Epithelial cell of proximal tubule (primary cell): ENCODE data around the gene EARS2. TPM values are rescaled to one million over a fixed set of nuclear protein-coding genes. Genes with fewer than 3 reads are reported as not detected.

ENCODE experiments used
- DNase-seq: peaks from one replicate; pipeline ENCODE4 v3.0.0-alpha.2; 2011; ENCODE audit warnings: low read depth
- H3K4me3 ChIP-seq: 2 replicates; pipeline ENCODE4 v1.5.1; 2011; ENCODE audit warnings: low read depth, mild to moderate bottlenecking, low read length
- CTCF ChIP-seq: conservative IDR thresholded peaks from 2 replicates; pipeline ENCODE4 v1.5.1; 2012; ENCODE audit warnings: low read depth, mild to moderate bottlenecking, low read length
- total RNA-seq: library from RNA; depleted of rRNA; stranded (reverse); fragments of >200 nt; gene quantifications from 2 replicates; pipeline ENCODE4 v1.2.3, GENCODE V29; 2015

The EARS2 gene
- total RNA-seq, 1 donor from 2014 or later: 39.7 TPM

- no peak for TF ChIP-seq CTCF
- no peak overlapping the region for H3K4me3 ChIP-seq
- no peak for DNase-seq
Observed at GRCh38 chr16:23566724-23567123, 9.6 kb upstream of the EARS2 start.

GRCh38 chr16:23564575-23565363 lies 7.6 kb upstream of the EARS2 start:
- no peak overlapping the region for H3K4me3 ChIP-seq
- DNase-seq: no peak
- TF ChIP-seq CTCF: no peak

- no peak overlapping the region for H3K4me3 ChIP-seq
- no peak for TF ChIP-seq CTCF
- no peak for DNase-seq
Observed at GRCh38 chr16:23563186-23563585, 6.0 kb upstream of the EARS2 start.

- H3K4me3 ChIP-seq: no peak overlapping the region
- DNase-seq: no peak
- no peak for TF ChIP-seq CTCF
Observed at GRCh38 chr16:23562505-23562904, 5.4 kb upstream of the EARS2 start.

- no peak overlapping the region for H3K4me3 ChIP-seq
- no peak for DNase-seq
- TF ChIP-seq CTCF: no peak
Observed at GRCh38 chr16:23561586-23561985, 4.4 kb upstream of the EARS2 start.

GRCh38 chr16:23557779-23558702 lies 891 bp upstream of the EARS2 start:
- DNase-seq: no peak
- no peak for TF ChIP-seq CTCF

More at GRCh38 chr16:23557779-23558702, 891 bp upstream of the EARS2 start:
- peak overlapping the region; percentile 94 for H3K4me3 ChIP-seq
